K562 (cell line): Measurements from ENCODE around the gene PRR14. TPM values are rescaled to one million over a fixed set of nuclear protein-coding genes. Genes with fewer than 3 reads are reported as not detected.

Experiments used
- CBX2 ChIP-seq: fragments of 200-600 bp; sonication (generic); IDR thresholded peaks from one replicate; pipeline ENCODE4 v1.6.1; 2012; ENCODE audit warnings: mild to moderate bottlenecking, low read length, inconsistent platforms; ENCODE audit not compliant: insufficient read depth, poor library complexity, severe bottlenecking
- CEBPB ChIP-seq: fragments of 450-650 bp; IDR thresholded peaks from 2 replicates; pipeline ENCODE4 v1.6.1; 2016; ENCODE audit warnings: missing genetic modification characterization, missing compliant biosample characterization
- DMBX1 ChIP-seq: fragments of 250-450 bp; sonication (Bioruptor Pico); IDR thresholded peaks from 2 replicates; pipeline ENCODE4 v1.8.0; 2022; ENCODE audit warnings: inconsistent platforms, mild to moderate bottlenecking, moderate library complexity, borderline replicate concordance
- ELF2 ChIP-seq: fragments of 250-450 bp; sonication (Bioruptor Pico); IDR thresholded peaks from 2 replicates; pipeline ENCODE4 v1.5.0; 2021; ENCODE audit warnings: mild to moderate bottlenecking
- HCFC1 ChIP-seq: IDR thresholded peaks from 2 replicates; pipeline ENCODE4 v1.6.1; 2012; ENCODE audit warnings: low read depth, low read length, improper control_type of control experiment
- JUN ChIP-seq, 2 experiments: sonication (generic) in 1 of 2; formaldehyde crosslinking in 1 of 2; IDR thresholded peaks; 2 replicates each; pipeline versions ENCODE4 v1.6.1 to v1.8.0; 2012 to 2022; ENCODE audit warnings: borderline replicate concordance in 2 of 2, mild to moderate bottlenecking in 2 of 2, improper control_type of control experiment in 1 of 2, low read depth in 1 of 2, low read length in 1 of 2, missing genetic modification reagents in 1 of 2
- KAT8 ChIP-seq: fragments of 450-650 bp; IDR thresholded peaks from 2 replicates; pipeline ENCODE4 v1.6.1; 2016; ENCODE audit warnings: low read depth, mild to moderate bottlenecking
- KLF10 ChIP-seq: fragments of 250-450 bp; sonication (Bioruptor Pico); IDR thresholded peaks from 2 replicates; pipeline ENCODE4 v1.6.1; 2021; ENCODE audit warnings: matching md5 sums
- MBD2 ChIP-seq: sonication (generic); IDR thresholded peaks from 2 replicates; pipeline ENCODE4 v1.6.1; 2016; ENCODE audit warnings: low read depth, borderline replicate concordance
- MEF2D ChIP-seq: conservative IDR thresholded peaks from 2 replicates; pipeline ENCODE4 v1.6.1; 2016; ENCODE audit warnings: low read depth, missing genetic modification characterization, missing compliant biosample characterization
- PML ChIP-seq: IDR thresholded peaks from 2 replicates; pipeline ENCODE4 v1.6.1; 2012; ENCODE audit warnings: low read length, inconsistent platforms
- RBFOX2 ChIP-seq: fragments of 200-400 bp; formaldehyde crosslinking; IDR thresholded peaks from 2 replicates; pipeline ENCODE4 v1.6.1; 2017; ENCODE audit warnings: low read depth, mild to moderate bottlenecking, low read length, moderate library complexity
- RNF2 ChIP-seq: sonication (generic); IDR thresholded peaks from 2 replicates; pipeline ENCODE4 v1.6.1; 2016
- SMC3 ChIP-seq: conservative IDR thresholded peaks from 2 replicates; pipeline ENCODE4 v1.6.1; 2011; ENCODE audit warnings: low read depth, low read length, improper control_type of control experiment; ENCODE audit not compliant: insufficient read depth
- SRF ChIP-seq, 2 experiments: fragments of 250-450, 450-650 bp in 1 of 2; sonication (Bioruptor Pico) in 1 of 2; sonication (generic) in 1 of 2; formaldehyde crosslinking; IDR thresholded peaks; 2 replicates each; pipeline versions ENCODE4 v1.5.0 to v1.5.1; 2020 to 2022; ENCODE audit warnings: mild to moderate bottlenecking in 1 of 2, missing genetic modification reagents in 1 of 2
- TBP ChIP-seq: optimal IDR thresholded peaks from 2 replicates; pipeline ENCODE3; 2011; ENCODE audit warnings: low read depth, low read length, improper control_type of control experiment
- TEAD4 ChIP-seq, 2 experiments: sonication (generic) in 1 of 2; formaldehyde crosslinking in 1 of 2; IDR thresholded peaks; 2 replicates each; pipeline versions ENCODE4 v1.6.1 to v1.8.0; 2012 to 2022; ENCODE audit warnings: borderline replicate concordance in 1 of 2, inconsistent platforms in 1 of 2, low read length in 1 of 2, mild to moderate bottlenecking in 1 of 2, missing genetic modification reagents in 1 of 2
- polyA plus RNA-seq, 8 experiments: library from polyadenylated mRNA; depleted of rRNA in 4 of 8; stranded (reverse) in 5 of 8; unstranded in 3 of 8; fragments of >200 nt; fragmentation: Nextera tagmentation in 2 of 8; fragmentation: Illumina TruSeq in 1 of 8; extraction: Ambion mirVana in 2 of 8; extraction: Trizol in 1 of 8; gene quantifications; 2 replicates each; pipeline versions ENCODE4 v1.2.1 to v1.2.3, GENCODE V29; 2011 to 2014; ENCODE audit warnings: inconsistent platforms in 1 of 8, missing spikeins in 1 of 8
- total RNA-seq, 7 experiments: library from RNA; depleted of rRNA in 6 of 7; stranded (reverse); fragments of >200 nt in 6 of 7; fragmentation: Illumina TruSeq in 2 of 7; extraction: Trizol in 2 of 7; gene quantifications; 2 replicates each; pipeline versions ENCODE4 v1.2.1 to v1.2.3, GENCODE V29; 2011 to 2021; ENCODE audit warnings: low replicate concordance in 1 of 7
- TF ChIP-seq, protein P1 (sequence below), 2 experiments: fragments of 200-800 bp in 1 of 2; sonication (Bioruptor generic) in 1 of 2; sonication (generic) in 1 of 2; formaldehyde crosslinking in 1 of 2; IDR thresholded peaks in 1 of 2; conservative IDR thresholded peaks in 1 of 2; 2 replicates each; pipeline versions ENCODE4 v1.5.0 to v1.6.1; 2016 to 2020; ENCODE audit warnings: missing compliant biosample characterization in 1 of 2, missing genetic modification characterization in 1 of 2, missing genetic modification reagents in 1 of 2
- TF ChIP-seq, protein P2 (sequence below), 2 experiments: fragments of 450-650 bp in 1 of 2; sonication (generic) in 1 of 2; formaldehyde crosslinking in 1 of 2; IDR thresholded peaks in 1 of 2; conservative IDR thresholded peaks in 1 of 2; 2 replicates each; pipeline versions ENCODE4 v1.6.1 to v1.8.1; 2016 to 2023; ENCODE audit warnings: mild to moderate bottlenecking in 2 of 2, moderate library complexity in 2 of 2, inconsistent platforms in 1 of 2, missing genetic modification reagents in 1 of 2
- TF ChIP-seq, protein P3 (sequence below): fragments of 200-800 bp; sonication (Bioruptor generic); IDR thresholded peaks from 2 replicates; pipeline ENCODE4 v1.6.1; 2017; ENCODE audit warnings: missing genetic modification characterization, missing compliant biosample characterization
- TF ChIP-seq, protein P4 (sequence below): fragments of 450-650 bp; conservative IDR thresholded peaks from 2 replicates; pipeline ENCODE4 v1.6.1; 2016; ENCODE audit warnings: missing genetic modification characterization, low read depth, mild to moderate bottlenecking, missing compliant biosample characterization, moderate library complexity

The PRR14 gene
- total and polyA plus RNA-seq, 9 of the 15 experiments (the other 6 are each of a cell fraction or from before 2014, with no cell fraction given), result 2.2 to 63.1 (median 11.5) TPM

DNA sequence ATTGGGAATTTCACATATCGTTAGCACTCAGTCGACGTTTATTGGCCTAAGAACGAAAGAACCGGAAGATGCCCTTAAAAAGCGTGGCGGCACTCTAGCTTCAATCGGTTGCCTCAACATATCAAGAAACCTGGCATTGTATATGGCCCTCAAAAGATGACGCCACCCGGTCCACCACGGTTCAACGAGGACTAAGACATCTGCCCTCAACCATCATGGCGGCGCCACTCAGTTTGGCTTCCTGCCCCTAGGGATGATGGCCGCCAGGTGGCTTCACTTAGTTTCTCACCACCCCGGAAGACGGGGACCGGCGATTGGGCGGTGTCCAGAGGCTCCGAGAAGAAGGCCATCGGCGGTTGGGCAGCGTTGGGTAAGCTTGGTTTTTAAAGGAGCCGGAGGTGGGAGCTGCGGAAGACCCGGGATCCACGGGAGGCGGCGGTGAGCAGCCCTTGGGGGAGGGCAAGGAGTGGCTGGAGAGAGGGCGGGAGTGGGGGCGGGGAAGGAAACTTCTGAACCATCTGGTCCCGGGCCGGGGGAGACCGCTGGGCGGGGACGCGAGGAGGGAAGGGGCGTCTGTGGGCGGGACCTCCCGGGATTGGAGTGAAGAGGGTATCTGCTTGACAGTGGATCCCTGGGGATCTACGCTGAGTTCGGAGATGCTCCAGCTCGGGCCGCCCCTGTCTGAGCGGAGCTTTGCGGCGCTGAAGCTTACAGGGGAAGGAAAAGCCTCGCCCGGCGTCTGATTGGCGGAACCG is at the start of gene PRR14 (continued):
- TF ChIP-seq TEAD4 (IDR thresholded peaks at IDR 0.05; ENCODE audit: low read length), result no peak
- no peak for TF ChIP-seq TEAD4 (CRISPR knock-in tag; IDR thresholded peaks at IDR 0.05; ENCODE audit: borderline replicate concordance)
- TF ChIP-seq HCFC1, result peak; percentile 99
- 0 out of 2 replicates have a peak, but pooled peaks have one; percentile 12 for TF ChIP-seq SMC3
- TF ChIP-seq RNF2, result peak; percentile 49; the same call in 1 of the 2 replicates
- peak; percentile 91 for TF ChIP-seq DMBX1 (CRISPR knock-in tag)
- no peak for TF ChIP-seq KLF10 (CRISPR knock-in tag)
- TF ChIP-seq, protein P1, sequence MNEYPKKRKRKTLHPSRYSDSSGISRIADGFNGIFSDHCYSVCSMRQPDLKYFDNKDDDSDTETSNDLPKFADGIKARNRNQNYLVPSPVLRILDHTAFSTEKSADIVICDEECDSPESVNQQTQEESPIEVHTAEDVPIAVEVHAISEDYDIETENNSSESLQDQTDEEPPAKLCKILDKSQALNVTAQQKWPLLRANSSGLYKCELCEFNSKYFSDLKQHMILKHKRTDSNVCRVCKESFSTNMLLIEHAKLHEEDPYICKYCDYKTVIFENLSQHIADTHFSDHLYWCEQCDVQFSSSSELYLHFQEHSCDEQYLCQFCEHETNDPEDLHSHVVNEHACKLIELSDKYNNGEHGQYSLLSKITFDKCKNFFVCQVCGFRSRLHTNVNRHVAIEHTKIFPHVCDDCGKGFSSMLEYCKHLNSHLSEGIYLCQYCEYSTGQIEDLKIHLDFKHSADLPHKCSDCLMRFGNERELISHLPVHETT (CRISPR knock-in tag; conservative IDR thresholded peaks at IDR 0.05 in 1 of 2, IDR thresholded peaks at IDR 0.05 in 1 of 2), result peak in 1 of 2 experiments; percentile 94; a peak in 2 of 4 replicates
- peak; percentile 70; the same call in 1 of the 2 replicates for TF ChIP-seq RBFOX2
- TF ChIP-seq TBP, result peak; percentile 60
- TF ChIP-seq ELF2 (CRISPR knock-in tag), result peak; percentile 90
- TF ChIP-seq, protein P2, sequence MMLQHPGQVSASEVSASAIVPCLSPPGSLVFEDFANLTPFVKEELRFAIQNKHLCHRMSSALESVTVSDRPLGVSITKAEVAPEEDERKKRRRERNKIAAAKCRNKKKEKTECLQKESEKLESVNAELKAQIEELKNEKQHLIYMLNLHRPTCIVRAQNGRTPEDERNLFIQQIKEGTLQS (IDR thresholded peaks at IDR 0.05), result peak; percentile 90
- TF ChIP-seq, protein P2 (CRISPR knock-in tag; conservative IDR thresholded peaks at IDR 0.05), result no peak; the same call in 1 of the 2 replicates
- TF ChIP-seq MEF2D, result peak; percentile 78
- TF ChIP-seq MBD2, result peak; percentile 100
- TF ChIP-seq PML, result 0 out of 2 replicates have a peak, but pooled peaks have one; percentile 4
- TF ChIP-seq JUN (IDR thresholded peaks at IDR 0.05; ENCODE audit: borderline replicate concordance, low read depth, low read length), result peak; percentile 51; the same call in 1 of the 2 replicates
- no peak for TF ChIP-seq JUN (CRISPR knock-in tag; IDR thresholded peaks at IDR 0.05; ENCODE audit: borderline replicate concordance)
- peak; percentile 49 for TF ChIP-seq CEBPB (tag)
- TF ChIP-seq CBX2, result no peak
- TF ChIP-seq, protein P3, sequence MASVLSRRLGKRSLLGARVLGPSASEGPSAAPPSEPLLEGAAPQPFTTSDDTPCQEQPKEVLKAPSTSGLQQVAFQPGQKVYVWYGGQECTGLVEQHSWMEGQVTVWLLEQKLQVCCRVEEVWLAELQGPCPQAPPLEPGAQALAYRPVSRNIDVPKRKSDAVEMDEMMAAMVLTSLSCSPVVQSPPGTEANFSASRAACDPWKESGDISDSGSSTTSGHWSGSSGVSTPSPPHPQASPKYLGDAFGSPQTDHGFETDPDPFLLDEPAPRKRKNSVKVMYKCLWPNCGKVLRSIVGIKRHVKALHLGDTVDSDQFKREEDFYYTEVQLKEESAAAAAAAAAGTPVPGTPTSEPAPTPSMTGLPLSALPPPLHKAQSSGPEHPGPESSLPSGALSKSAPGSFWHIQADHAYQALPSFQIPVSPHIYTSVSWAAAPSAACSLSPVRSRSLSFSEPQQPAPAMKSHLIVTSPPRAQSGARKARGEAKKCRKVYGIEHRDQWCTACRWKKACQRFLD (CRISPR knock-in tag), result peak; percentile 70
- TF ChIP-seq SRF (CRISPR knock-in tag; IDR thresholded peaks at IDR 0.05), result peak in 1 of 2 experiments; percentile 89; a peak in 2 of 4 replicates
- TF ChIP-seq KAT8, result no peak
- TF ChIP-seq, protein P4, sequence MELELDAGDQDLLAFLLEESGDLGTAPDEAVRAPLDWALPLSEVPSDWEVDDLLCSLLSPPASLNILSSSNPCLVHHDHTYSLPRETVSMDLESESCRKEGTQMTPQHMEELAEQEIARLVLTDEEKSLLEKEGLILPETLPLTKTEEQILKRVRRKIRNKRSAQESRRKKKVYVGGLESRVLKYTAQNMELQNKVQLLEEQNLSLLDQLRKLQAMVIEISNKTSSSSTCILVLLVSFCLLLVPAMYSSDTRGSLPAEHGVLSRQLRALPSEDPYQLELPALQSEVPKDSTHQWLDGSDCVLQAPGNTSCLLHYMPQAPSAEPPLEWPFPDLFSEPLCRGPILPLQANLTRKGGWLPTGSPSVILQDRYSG, result peak; percentile 92
